Endothelial cell of umbilical vein (primary cell): Measurements from ENCODE around the gene ATP13A4. TPM values are rescaled to one million over a fixed set of nuclear protein-coding genes. Genes with fewer than 3 reads are reported as not detected.

Experiments used
- BruUV-seq: library from RNA; stranded (reverse); fragments of 400-500 nt; replicated peaks from 2 replicates; lab custom pipeline; 2021; lab: Mats Ljungman, UMichigan
- CTCF ChIA-PET: fragments of 300-600, 350-600 bp; sonication (Branson Sonifier 250); formaldehyde crosslinking; loops from one replicate; lab custom pipeline; 2021; ENCODE audit warnings: antibody characterized with exemption, inconsistent platforms; lab: Charles Lee
- POLR2A ChIA-PET: fragments of 300-600, 350-600 bp; sonication (Branson Sonifier 250); formaldehyde crosslinking; loops from one replicate; lab custom pipeline; 2021; ENCODE audit warnings: antibody characterized with exemption, inconsistent platforms; lab: Charles Lee
- DNase-seq: peaks from one replicate; pipeline ENCODE4 v3.0.0-alpha.2; 2011; ENCODE audit warnings: low read depth, low spot score
- FAIRE-seq: peaks from 2 replicates; lab custom pipeline; 2011; peaks lifted over from hg19 to GRCh38; lab: Jason Lieb, UNC
- H2AFZ ChIP-seq: 2 replicates; pipeline ENCODE4 v1.6.0; 2012; ENCODE audit warnings: low read depth, low read length, control low read depth, inconsistent platforms
- H3K27ac ChIP-seq: 2 replicates; pipeline ENCODE4 v1.5.1; 2011; ENCODE audit warnings: low read depth, mild to moderate bottlenecking, control low read depth, low read length, moderate library complexity; ENCODE audit not compliant: insufficient read depth
- H3K27me3 ChIP-seq, 2 experiments: 2 replicates each; pipeline versions ENCODE4 v1.6.0 to v1.6.1; 2011; ENCODE audit warnings: low read length in 2 of 2, mixed read lengths in 1 of 2; ENCODE audit not compliant: control insufficient read depth in 2 of 2, insufficient read depth in 2 of 2
- H3K36me3 ChIP-seq, 2 experiments: 2 replicates in 1 of 2; 3 replicates in 1 of 2; pipeline ENCODE4 v1.5.1; 2011; ENCODE audit warnings: low read length in 2 of 2, mild to moderate bottlenecking in 1 of 2, moderate library complexity in 1 of 2; ENCODE audit not compliant: control insufficient read depth in 2 of 2, insufficient read depth in 2 of 2; ENCODE audit errors: extremely low read depth in 1 of 2
- H3K4me1 ChIP-seq: 3 replicates; pipeline ENCODE4 v1.5.1; 2011; ENCODE audit warnings: mild to moderate bottlenecking, low read length; ENCODE audit not compliant: control insufficient read depth, insufficient read depth; ENCODE audit errors: extremely low read depth
- H3K4me2 ChIP-seq: 2 replicates; pipeline ENCODE4 v1.6.1; 2011; ENCODE audit warnings: low read length, control low read depth, mixed read lengths; ENCODE audit not compliant: insufficient read depth
- H3K4me3 ChIP-seq, 3 experiments: fragments of 200-600 bp in 1 of 3; sonication (generic), shearing (Covaris generic) in 1 of 3; replicated peaks in 1 of 3; 2 replicates each; pipeline ENCODE4 v1.5.1; 2011 to 2016; ENCODE audit warnings: control low read depth in 3 of 3, low read length in 3 of 3, mild to moderate bottlenecking in 2 of 3, inconsistent platforms in 1 of 3, low read depth in 1 of 3, moderate library complexity in 1 of 3; ENCODE audit not compliant: insufficient read depth in 1 of 3
- H3K79me2 ChIP-seq: 2 replicates; pipeline ENCODE4 v1.6.0; 2012; ENCODE audit warnings: low read length, inconsistent platforms; ENCODE audit not compliant: control insufficient read depth, insufficient read depth
- H3K9ac ChIP-seq: replicated peaks from 2 replicates; pipeline ENCODE3; 2011; ENCODE audit warnings: low read length, control low read depth; ENCODE audit not compliant: insufficient read depth; ENCODE audit errors: extremely low read depth
- H3K9me1 ChIP-seq: replicated peaks from 3 replicates; pipeline ENCODE4 v1.6.0; 2011; ENCODE audit warnings: mild to moderate bottlenecking, low read length; ENCODE audit not compliant: control insufficient read depth, insufficient read depth; ENCODE audit errors: extremely low read depth
- H3K9me3 ChIP-seq: replicated peaks from 2 replicates; pipeline ENCODE4 v1.5.1; 2012; ENCODE audit warnings: low read length, inconsistent platforms; ENCODE audit not compliant: control insufficient read depth, insufficient read depth
- H4K20me1 ChIP-seq: replicated peaks from 2 replicates; pipeline ENCODE3; 2011; ENCODE audit warnings: mild to moderate bottlenecking, low read length; ENCODE audit not compliant: control insufficient read depth, insufficient read depth; ENCODE audit errors: extremely low read depth
- CTCF ChIP-seq, 2 donors: IDR thresholded peaks; 1 replicate in 1 of 2; 2 replicates in 1 of 2; pipeline ENCODE4 v1.5.1; 2011; ENCODE audit warnings: low read length in 2 of 2, mild to moderate bottlenecking in 2 of 2, moderate library complexity in 2 of 2, control low read depth in 1 of 2, inconsistent platforms in 1 of 2, low read depth in 1 of 2; ENCODE audit not compliant: insufficient read depth in 1 of 2; ENCODE audit errors: extremely low read depth in 1 of 2
- GATA2 ChIP-seq: IDR thresholded peaks from 2 replicates; pipeline ENCODE4 v1.7.0; 2011; ENCODE audit warnings: low read depth, mild to moderate bottlenecking, moderate library complexity, mixed read lengths, low read length; ENCODE audit not compliant: insufficient read length, insufficient read depth
- JUN ChIP-seq: IDR thresholded peaks from 2 replicates; pipeline ENCODE4 v1.6.1; 2011; ENCODE audit warnings: borderline replicate concordance, low read depth; ENCODE audit not compliant: insufficient read length, insufficient read depth
- MAX ChIP-seq: IDR thresholded peaks from 2 replicates; pipeline ENCODE4 v1.6.1; 2011; ENCODE audit not compliant: insufficient read depth, insufficient read length
- POLR2A ChIP-seq: IDR thresholded peaks from 2 replicates; pipeline ENCODE4 v1.6.1; 2012; ENCODE audit warnings: low read depth, mild to moderate bottlenecking, control low read depth, low read length
- POLR2AphosphoS5 ChIP-seq: IDR thresholded peaks from 2 replicates; pipeline ENCODE4 v1.6.1; 2012; ENCODE audit warnings: low read depth, mild to moderate bottlenecking, control low read depth, low read length, moderate library complexity; ENCODE audit not compliant: insufficient read depth
- dilution Hi-C: fragments of 300-500 bp; cut with MboI; formaldehyde crosslinking; loops from one replicate; pipeline ENCODE4 v1.15.0; 2019; ENCODE audit warnings: low sequenced_read_pairs; ENCODE audit not compliant: extremely low pct_ligation_motif_present
- intact Hi-C: fragments of 100-400 bp; cut with micrococcal nuclease; formaldehyde crosslinking; loops from one replicate; pipeline ENCODE4 v1.10.0; 2022
- polyA plus RNA-seq, 4 experiments: library from polyadenylated mRNA; depleted of rRNA in 3 of 4; stranded (reverse) in 3 of 4; unstranded in 1 of 4; fragments of >200 nt; gene quantifications; 2 replicates each; pipeline versions ENCODE4 v1.2.1 to v1.2.3, GENCODE V29; 2011 to 2012; ENCODE audit warnings: missing spikeins in 1 of 4
- total RNA-seq: library from RNA; stranded (reverse); gene quantifications from 2 replicates; pipeline ENCODE4 v1.2.3, GENCODE V29; 2021

The ATP13A4 gene
- total and polyA plus RNA-seq, 2 donors (not counting 3 experiments of a cell fraction or from before 2014, with no cell fraction given): not detected

GRCh38 chr3:193510154-193510553, 44.5 kb downstream of the ATP13A4 start:
- no TSS peak for BruUV-seq
- no peak for TF ChIP-seq GATA2
- TF ChIP-seq POLR2A: no peak
- intact Hi-C loops: no loop called here
- peaks cover 0 to 2% of the 10 kb centered on the region in 2 experiments for H3K27me3 ChIP-seq
- ChIA-PET POLR2A (no interaction called here), CTCF (interaction anchor here (1.3 kb wide), 1 partner anchor 50 kb away, joined by 3 read pairs; no protein-coding TSS in a partner anchor)
- no peak for FAIRE-seq
- dilution Hi-C loops: no loop called here
- DNase-seq: no peak
- H3K27ac ChIP-seq: no peak overlapping the region
- no peaks in the 10 kb centered on the region for H3K79me2 ChIP-seq
- no peak overlapping the region for H3K9ac ChIP-seq
- no peak overlapping the region for H3K4me2 ChIP-seq
- no peak overlapping the region for H2AFZ ChIP-seq
- H3K36me3 ChIP-seq: no peaks in the 10 kb centered on the region
- H4K20me1 ChIP-seq: no peaks in the 10 kb centered on the region
- no peaks in the 10 kb centered on the region for H3K4me1 ChIP-seq
- no peaks in the 10 kb centered on the region for H3K9me1 ChIP-seq
- no peaks in the 10 kb centered on the region for H3K9me3 ChIP-seq
- H3K4me3 ChIP-seq: no peak overlapping the region

- no peaks in the 10 kb centered on the region for H3K27me3 ChIP-seq
- no peak for TF ChIP-seq POLR2A
- no peak for TF ChIP-seq CTCF (IDR thresholded peaks at IDR 0.05; ENCODE audit: extremely low read depth in 1 of 2, insufficient read depth in 1 of 2, low read depth in 1 of 2, low read length in 2 of 2)
- TF ChIP-seq POLR2AphosphoS5: no peak
- TF ChIP-seq MAX: no peak
- no peak for TF ChIP-seq JUN
- no peak overlapping the region for H3K9ac ChIP-seq
- CTCF ChIA-PET: no interaction called here
- DNase-seq (no peak), FAIRE-seq (no peak)
- H3K27ac ChIP-seq: no peak overlapping the region
- POLR2A ChIA-PET: no interaction called here
- dilution Hi-C loops (no loop called here), intact Hi-C loops (no loop called here)
- no peaks in the 10 kb centered on the region for H3K9me3 ChIP-seq
- BruUV-seq: no TSS peak
- no peak overlapping the region for H3K4me3 ChIP-seq
- H3K4me1 ChIP-seq: no peaks in the 10 kb centered on the region
- H2AFZ ChIP-seq: no peak overlapping the region
- H4K20me1 ChIP-seq: no peaks in the 10 kb centered on the region
- no peaks in the 10 kb centered on the region for H3K9me1 ChIP-seq
- H3K4me2 ChIP-seq: no peak overlapping the region
- no peaks in the 10 kb centered on the region for H3K36me3 ChIP-seq
- no peaks in the 10 kb centered on the region for H3K79me2 ChIP-seq
Observed at GRCh38 chr3:193509103-193509965, 45.4 kb downstream of the ATP13A4 start.
